HepG2 (cell line): ENCODE results near the gene TAS1R1.

Experiments
- BRCA1 ChIP-seq: sonication (generic); formaldehyde crosslinking; IDR thresholded peaks from 2 replicates; pipeline ENCODE4 v1.4.0; 2020; ENCODE audit warnings: missing genetic modification reagents
- GMEB2 ChIP-seq: IDR thresholded peaks from 2 replicates; pipeline ENCODE4 v1.6.1; 2016; ENCODE audit warnings: missing biosample characterization, missing genetic modification reagents, low read depth

GRCh38 chr1:6508816-6509189 is 46.3 kb upstream of the TAS1R1 start:
- TF ChIP-seq BRCA1 (no peak), GMEB2 (CRISPR knock-in tag) (no peak)
